Posterior vena cava (tissue), 2 donors: ENCODE data around the gene ANG. TPM values are rescaled to one million over a fixed set of nuclear protein-coding genes. Genes with fewer than 3 reads are reported as not detected.
"Not testable (repeated sequence)": the region's sequence is repeated elsewhere in the genome, so short reads cannot be mapped to it uniquely, and the experiment has no call there.

Experiments
- DNase-seq: peaks from one replicate; pipeline ENCODE4 v3.0.0-alpha.2; 2020; ENCODE audit warnings: low spot score
- intact Hi-C, 2 donors: fragments of 100-400 bp; cut with DNase I; formaldehyde crosslinking; loops; one replicate each; pipeline versions ENCODE4 v1.14.1 to v1.14.2; 2022 to 2023
- long read RNA-seq, 2 donors: library from polyadenylated mRNA; unstranded; transcript quantifications; one replicate each; pipeline ENCODE4 v2.0.0, GENCODE V29; 2020 to 2021
- total RNA-seq, 2 donors: library from RNA; stranded (reverse); fragmentation: NEBNext Ultra II Directional; extraction: Animal tissue kit (Norgen Biotek cat#: 25700); gene quantifications; one replicate each; pipeline ENCODE4 v1.2.1, GENCODE V29; 2021
- donor health status: DM: yes; HTN: yes; CAD: no.
- donor health status: DM: yes; HTN: yes; CAD: no.

The ANG gene
- 10 to 100 TPM; 11.5 to 18.0 TPM for total RNA-seq
- long read RNA-seq, donor 1, partial matches to known transcripts: 0 of 1 reads
- long read RNA-seq, donor 1, other reads (novel, unspliced or antisense): 0 of 1 reads
- long read RNA-seq, donor 2, transcript ANG-201 (2 exons, 1,222 nt): major isoform, 10 of 11 reads
- long read RNA-seq, donor 2, partial matches to known transcripts: 0 of 11 reads
- long read RNA-seq, donor 2, other reads (novel, unspliced or antisense): 1 of 11 reads

DNA sequence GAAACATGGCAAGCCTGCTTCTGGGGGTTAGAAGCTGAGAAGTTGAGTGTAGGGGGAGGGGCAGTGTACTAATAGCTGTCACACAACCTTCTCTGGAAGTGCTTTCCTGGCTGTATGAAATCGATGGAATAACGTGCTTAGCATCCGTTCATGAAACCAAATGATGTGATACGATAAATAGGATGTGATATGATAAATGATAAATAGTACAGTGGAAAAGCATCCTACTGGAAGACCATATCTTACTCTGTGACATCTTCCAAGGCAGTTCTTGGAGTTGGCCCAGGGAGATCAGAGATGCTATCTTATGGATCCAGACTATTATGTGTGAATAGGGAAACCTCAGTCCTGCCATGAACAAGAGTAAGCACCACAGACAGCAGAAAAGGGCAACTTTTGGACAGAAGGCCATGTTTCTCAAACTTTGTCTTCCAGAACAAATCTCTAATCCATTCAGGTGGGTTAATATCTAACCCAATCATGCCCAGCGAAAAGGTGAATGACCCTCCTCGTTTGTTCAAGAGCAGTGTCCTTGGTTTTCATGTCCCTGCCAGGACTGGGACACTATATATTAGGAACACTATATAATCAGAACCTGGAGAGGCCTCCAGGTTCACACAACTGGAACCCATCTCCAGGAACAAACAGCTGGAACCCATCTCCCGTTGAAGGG lies at the start of gene ANG:
Gene ANG, plus strand, starts transcription at position 598 of the 673 bp plus-strand sequence. CDS start 4,801 bp downstream, outside the sequence.
- no peak for DNase-seq
- intact Hi-C loops: loop anchor here (1.0 to 10.0 kb wide), 5 partner anchors 22 to 354 kb away; partner anchors contain the start of genes CCNB1IP1 (in 1 of the 2), PARP2 (in 1 of the 2) and PIP4P1 (in 1 of the 2)

DNA sequence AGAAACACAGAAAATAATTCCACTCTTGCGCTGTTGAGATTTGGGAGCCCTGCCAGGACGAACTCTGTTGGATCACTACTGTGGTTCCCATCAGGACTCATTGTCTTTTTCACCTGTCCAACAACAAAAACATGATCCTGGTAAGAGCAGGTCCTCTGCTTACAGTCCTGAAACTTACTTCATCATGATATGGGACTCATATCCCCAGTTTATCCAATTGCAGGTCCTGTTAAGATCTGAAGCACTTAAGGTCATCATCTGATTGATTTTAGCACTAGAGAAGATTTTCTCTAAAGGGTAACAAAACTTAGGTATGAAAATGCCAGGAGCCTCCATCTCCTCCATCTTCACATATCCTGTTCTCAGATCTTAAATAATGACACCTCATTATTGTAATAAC lies 47.0 kb upstream of the ANG start, which contains the start of gene OR6S1:
Gene OR6S1, minus strand, starts transcription at position 101 of the 400 bp plus-strand sequence. Its CDS starts 0 bp downstream, at position 101.
- DNase-seq: no peak
- intact Hi-C loops: no loop called here

DNA sequence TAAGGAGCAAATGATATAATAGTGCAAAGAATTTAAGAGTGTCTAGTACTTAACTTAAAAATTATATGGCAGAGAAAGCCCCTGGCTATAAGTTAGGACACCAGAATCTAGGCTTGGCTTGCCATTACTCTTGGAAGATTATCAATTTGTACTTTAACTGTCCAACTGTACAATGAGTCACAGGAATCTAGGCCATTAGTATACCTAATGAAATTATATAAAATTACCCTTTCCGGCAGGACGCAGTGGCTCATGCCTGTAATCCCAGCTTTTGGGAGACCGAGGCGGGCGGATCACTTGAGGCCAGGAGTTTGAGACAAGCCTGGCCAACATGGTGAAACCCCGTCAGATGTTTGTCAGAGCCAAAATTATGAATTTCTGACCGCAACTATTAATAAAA lies 46.4 kb upstream of the ANG start:
- intact Hi-C loops: no loop called here
- no peak for DNase-seq

DNA sequence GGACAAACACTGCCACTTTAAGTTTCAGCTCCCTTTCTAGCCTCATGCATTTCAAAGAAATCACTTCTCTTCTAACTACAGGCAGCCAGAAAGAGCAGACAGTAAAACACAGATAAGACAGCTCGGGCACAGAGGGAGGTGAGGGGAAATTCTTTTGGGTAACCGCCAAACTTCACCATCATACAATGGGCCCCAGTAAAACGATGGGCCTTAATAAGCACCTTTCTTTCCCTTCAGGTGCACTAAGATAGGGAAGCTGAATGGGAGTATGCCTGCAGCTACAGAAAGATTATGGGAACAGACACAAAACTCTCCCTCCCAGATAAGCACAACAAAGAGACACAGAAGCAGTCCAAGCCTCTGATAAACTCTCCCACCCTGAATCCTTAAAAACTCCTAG lies 45.8 kb upstream of the ANG start:
- DNase-seq, intact Hi-C loops: not testable (repeated sequence)

DNA sequence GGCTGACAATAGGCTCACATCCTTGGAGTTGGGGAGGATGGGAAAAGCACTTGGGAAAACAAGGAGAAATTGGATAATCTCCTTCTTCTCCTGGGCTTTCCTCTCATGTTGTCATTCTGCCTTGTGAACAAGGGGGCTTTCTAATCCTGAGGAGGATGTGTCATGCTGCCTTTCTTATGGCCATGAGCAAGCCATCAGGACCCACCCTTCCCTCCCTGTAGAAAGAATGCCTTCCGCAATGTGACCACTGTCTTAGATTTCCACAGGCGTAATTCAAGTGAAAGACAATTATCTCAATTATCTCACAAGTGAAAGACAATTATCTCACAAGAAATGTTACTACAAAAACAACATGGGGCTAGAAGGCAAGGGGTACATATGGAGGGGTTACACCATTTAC lies 44.0 kb upstream of the ANG start:
- no peak for DNase-seq
- intact Hi-C loops: no loop called here

DNA sequence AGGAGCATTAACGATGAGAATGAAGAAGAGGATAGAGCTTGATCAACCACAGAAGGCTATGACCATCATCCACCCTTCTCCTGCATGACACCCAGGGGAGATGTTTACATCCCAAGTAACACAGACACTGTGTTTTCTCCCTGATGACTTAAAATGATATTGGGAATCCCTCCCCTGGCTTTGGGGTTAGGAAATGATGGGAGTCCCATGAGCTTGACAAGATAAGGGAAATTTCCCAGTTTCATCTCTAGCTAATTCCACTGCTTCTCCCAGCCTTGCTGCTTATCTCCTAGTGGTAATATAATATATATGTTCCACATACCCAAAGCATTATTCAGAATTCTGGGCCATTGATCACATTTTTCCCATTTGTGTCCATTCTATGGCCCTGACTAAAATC lies 43.1 kb upstream of the ANG start:
- intact Hi-C loops: no loop called here
- DNase-seq: no peak

DNA sequence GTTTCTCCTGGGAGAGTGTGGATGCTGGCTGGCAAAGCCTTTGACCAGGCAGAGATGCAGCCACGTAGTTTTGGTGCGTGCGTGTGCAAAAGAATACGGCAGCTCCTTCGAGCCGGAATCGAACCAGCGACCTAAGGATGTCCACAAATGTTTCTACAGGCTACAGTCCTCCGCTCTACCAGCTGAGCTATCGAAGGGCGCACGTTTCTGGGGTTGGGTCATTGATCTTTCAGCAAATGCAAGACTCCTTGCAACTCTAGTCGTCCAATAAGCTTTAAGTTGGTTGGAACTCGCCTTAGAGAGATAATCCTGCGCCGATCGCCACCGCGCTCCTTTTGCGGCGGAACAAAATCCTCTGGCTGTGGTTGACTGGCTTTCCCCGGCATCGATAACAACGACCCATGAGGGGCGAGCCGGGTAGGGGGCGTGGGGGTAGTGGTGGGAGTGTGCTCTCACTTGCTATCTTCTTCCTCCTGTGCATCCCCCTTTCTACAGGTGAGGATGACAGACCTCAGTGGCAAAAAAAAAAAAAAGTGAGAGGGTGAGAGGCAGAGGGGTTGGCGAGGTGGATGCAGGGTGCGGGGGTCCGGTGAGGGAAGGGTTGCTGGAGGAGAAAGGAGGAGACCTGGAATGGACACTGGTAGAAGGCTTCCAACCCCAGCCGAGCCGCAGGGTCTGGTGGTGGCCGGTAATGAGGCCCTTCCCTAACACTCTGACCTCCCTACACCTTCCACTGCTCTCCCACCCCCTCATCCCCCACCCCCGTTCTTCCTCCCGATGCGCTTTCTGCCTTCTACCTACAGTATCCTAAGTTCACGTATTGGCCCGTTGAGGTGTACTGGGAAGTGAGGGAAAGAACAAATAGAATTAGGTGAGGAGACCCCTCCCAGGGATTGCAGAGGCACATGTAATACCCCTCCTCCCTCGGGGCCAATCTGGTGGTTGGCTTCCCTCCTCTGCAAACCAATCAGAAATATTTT lies 35.3 kb upstream of the ANG start:
- intact Hi-C loops: no loop called here
- no peak for DNase-seq

DNA sequence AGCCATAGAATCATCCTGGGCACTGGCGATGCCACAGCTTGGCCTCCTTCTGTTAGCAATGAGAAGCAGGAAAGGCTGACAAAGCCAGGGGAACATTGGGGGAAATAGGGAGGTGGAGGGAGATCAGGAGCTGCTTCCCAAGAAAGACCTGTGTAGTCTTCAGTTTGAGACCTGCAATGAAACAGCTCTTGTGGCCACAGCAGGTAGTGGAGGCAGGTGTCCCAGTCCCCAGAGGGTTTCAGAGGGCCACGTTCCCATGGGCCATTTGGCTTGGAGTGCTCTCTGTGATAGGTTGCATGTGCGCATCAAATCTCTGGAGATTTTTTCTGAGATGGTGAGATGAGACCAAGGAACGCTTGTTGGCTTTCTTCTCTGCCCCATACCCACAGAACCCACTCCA lies 32.7 kb upstream of the ANG start:
- no peak for DNase-seq
- intact Hi-C loops: no loop called here

DNA sequence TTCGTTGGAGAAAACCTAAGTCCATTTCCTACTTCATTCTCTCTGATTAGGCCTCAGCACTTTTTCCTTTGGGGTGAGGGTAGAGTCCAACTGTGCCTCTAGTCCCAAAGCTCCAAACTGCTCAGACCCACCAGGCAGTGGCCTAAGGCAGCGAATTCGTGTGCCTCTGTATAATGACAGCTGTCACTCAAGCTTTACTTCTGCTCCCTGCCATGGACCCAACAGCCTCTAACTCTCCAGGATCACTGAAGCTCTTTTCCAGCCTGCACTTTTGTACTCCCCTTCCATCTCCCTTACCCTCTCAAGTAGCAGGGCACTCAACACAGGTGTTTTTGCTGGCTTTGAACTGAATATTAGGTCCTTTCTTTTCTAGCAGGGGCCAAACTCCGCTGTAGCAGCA lies 32.3 kb upstream of the ANG start:
- intact Hi-C loops: no loop called here
- no peak for DNase-seq

DNA sequence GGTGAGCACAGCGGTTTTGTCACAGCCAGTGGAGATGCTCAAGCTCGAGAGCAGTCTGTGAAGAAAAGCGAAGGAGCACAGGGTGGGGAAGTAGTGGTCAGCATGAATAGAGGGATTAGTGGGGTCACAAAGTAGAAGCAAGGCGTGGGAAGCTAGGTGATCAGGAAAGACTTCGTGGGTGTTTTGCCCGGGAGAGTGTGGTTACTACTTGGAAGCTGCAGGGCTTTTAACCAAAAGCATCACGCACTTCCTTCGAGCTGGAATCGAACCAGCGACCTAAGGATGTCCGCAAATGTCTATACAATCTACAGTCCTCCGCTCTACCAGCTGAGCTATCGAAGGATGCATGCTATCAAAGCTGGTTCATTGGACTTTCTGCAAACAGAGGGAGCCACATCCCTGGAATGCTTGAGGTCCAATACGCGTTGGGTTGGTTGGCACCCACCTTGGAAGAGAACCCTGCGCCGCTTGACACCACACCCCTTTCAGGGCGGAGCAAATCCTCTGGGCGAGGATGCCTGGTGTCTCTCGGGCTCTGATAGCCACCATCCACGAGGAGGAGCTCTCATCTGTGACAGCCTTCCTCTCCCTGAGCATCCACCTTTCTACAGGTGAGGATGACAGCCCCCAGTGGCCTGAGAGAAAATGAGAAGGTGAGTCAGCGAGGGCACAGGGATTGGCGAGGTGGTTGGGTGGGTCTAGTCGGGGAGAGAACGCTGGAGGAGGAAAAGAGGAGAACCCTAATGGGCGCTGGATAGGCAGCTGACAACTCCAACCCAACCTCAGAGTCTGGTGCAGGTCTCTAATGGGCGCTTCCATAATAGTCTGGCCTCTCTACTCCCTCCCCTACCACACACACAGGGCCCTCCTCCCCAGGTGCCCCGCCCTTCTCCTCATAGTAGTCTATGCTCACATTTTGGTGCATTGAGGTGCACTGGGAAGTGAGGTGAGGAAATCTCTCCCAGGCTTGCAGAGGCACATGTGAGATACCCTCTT lies 31.1 kb upstream of the ANG start:
- intact Hi-C loops: no loop called here
- no peak for DNase-seq

DNA sequence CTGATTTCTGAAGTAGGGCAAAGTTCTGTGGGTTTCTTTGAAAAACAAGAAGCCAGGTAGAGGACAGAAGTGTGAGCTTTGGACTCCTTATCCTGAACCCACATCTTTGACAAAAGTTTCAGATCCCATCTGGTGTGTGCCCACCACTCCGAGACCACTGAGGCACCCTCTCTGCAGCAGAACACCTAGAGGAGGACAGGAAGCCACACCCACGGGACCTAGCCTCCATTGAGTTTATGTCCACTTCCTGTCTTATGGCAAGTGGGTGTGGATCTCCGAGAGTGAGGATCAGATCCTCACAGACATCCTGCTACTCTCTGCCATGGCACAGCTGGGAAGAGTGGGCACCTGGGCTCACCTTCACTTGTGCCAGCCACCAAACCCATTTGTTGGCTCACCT lies 30.3 kb upstream of the ANG start:
- intact Hi-C loops: no loop called here
- DNase-seq: no peak

DNA sequence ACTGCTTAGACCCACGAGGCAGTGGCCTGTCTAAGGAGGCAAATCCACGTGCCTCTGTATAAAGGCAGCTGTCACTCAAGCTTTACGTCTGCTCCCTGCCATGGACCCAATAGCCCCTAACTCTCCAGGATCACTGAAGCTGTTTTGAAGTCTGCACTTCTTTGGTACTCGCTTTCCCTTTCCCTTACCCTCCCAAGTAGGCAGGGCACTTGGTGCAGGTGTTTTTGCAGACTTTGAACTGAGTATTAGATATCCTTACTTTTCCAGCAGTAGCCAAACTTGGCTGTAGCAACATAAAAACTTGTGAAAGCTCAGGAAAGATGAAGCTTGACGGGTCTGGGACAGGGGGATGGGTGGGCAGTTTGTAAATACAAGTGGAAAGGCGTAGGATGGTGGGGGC lies 29.2 kb upstream of the ANG start:
- intact Hi-C loops: no loop called here
- no peak for DNase-seq

DNA sequence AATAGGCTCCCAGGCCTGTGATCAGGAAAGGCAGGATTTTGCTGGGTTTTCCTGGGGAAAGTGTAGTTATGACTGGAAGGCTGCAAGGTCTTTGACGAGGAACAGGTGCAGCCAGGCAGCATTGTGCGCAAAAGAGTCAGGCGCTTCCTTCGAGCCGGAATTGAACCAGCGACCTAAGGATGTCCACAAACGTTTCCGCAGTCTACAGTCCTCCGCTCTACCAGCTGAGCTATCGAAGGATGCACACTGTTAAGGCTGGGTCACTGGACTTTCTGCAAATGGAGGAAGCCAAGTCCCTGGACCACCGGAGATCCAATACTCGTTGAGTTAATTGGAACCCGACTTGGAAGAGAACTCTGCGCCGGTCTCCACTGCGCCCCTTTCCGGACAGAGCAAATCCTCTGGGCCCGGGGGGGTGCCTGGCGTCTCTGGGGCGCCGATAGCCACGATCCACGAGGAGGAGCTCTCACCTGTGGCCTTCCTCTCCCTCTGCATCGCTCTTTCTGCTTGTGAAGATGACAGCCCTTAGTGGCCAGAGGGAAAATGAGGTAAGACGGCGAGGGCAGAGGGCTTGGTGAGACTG lies 28.7 kb upstream of the ANG start:
- intact Hi-C loops: no loop called here
- no peak for DNase-seq

DNA sequence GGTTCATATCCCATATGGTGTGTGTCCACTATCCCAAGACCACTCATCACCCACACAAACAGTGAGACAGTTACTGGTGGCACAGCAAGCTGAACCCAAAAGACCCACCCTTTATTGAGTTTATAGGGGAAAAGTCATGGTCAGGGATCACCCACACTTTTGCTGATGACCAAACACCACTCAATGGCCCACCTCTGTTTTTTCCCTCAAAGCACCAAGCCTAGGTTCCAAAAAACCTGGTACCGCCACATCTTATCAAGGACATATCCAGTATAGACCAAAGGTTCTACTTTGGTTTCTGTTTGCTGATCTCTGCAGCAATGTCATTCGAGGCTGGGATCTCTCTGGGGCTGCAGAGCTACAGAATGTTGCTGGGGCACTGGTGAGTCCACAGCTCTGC lies 27.4 kb upstream of the ANG start:
- intact Hi-C loops: no loop called here
- DNase-seq: no peak

DNA sequence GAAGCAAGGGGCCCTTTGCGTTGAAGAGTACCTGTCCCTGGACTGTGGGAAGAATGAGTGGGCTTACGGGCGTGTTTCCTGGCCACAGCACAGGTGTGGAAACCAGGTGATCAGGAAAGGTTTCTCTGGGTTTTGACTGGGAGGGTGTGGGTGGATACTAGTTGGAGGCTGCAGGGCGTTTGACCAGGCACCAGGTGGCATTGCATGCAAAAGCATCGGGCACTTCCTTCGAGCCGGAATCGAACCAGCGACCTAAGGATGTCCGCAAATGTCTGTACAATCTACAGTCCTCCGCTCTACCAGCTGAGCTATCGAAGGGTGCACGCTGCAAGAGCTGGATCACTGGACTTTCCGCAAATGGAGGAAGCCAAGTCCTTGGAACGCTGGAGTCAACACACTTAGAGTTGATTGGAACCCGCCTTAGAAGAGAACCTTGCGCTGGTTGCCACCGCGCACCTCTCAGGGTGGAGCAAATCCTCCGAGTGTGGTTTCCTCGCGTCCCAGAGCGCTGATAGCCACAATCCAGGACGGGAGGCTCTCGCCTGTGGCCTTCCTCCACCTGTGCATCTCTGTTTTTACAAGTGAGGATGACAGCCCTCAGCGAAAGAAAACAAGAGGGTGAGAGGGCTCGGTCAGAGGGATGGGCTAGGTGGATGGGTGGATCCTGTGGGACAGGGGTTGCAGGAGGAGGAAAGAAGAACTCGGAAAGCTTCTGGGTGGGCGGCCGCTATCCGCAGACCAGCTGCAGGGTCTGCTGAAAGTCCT lies 25.4 kb upstream of the ANG start:
- intact Hi-C loops: no loop called here
- no peak for DNase-seq

DNA sequence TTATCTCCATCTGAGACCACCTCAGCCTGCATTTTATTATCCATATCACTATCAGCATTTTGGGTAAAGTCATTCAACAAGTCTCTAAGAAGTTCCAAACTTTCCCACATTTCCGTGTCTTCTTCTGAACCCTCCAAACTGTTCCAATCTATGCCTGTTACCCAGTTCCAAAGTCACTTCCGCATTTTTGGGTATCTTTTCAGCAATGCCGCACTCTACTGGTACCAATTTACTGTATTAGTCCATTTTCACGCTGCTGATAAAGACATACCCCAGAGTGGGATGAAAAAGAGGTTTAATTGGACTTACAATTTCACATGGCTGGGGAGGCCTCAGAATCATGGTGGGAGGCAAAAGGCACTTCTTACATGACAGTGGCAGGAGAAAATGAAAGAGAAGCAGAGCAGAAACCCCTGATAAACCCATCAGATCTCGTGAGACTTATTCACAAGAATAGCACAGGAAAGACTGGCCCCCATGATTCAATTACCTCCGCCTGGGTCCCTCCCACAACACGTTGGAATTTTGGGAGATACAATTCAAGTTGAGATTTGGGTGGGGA lies 22.1 kb upstream of the ANG start:
- intact Hi-C loops: loop anchor here in 1 of 2 donors (1.0 kb wide), 1 partner anchor 22 kb away; the partner anchor contains the start of gene ANG
- DNase-seq: not testable (repeated sequence)

DNA sequence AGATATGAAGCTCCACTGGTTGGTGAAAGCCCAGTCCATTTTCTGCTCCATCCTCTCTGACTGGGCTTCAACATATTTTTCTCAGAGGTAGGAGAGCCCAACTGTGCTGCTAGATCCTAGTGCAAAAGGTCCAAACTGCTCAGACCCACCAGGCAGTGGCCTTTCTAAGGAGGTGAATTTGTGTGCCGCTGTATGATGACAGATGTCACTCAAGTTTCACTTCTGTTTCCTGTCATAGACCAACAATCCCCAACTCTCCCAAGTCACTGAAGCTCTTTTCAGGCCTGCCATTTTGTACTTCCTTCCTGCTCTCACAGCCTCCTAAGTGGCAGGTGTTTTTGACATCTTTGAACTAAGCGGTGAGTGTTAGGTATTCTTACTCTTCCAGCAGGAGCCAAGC lies 20.6 kb upstream of the ANG start:
- intact Hi-C loops: no loop called here
- no peak for DNase-seq
